ENCODE measurements around the gene GNG8.

GNG8 gene

DNA sequence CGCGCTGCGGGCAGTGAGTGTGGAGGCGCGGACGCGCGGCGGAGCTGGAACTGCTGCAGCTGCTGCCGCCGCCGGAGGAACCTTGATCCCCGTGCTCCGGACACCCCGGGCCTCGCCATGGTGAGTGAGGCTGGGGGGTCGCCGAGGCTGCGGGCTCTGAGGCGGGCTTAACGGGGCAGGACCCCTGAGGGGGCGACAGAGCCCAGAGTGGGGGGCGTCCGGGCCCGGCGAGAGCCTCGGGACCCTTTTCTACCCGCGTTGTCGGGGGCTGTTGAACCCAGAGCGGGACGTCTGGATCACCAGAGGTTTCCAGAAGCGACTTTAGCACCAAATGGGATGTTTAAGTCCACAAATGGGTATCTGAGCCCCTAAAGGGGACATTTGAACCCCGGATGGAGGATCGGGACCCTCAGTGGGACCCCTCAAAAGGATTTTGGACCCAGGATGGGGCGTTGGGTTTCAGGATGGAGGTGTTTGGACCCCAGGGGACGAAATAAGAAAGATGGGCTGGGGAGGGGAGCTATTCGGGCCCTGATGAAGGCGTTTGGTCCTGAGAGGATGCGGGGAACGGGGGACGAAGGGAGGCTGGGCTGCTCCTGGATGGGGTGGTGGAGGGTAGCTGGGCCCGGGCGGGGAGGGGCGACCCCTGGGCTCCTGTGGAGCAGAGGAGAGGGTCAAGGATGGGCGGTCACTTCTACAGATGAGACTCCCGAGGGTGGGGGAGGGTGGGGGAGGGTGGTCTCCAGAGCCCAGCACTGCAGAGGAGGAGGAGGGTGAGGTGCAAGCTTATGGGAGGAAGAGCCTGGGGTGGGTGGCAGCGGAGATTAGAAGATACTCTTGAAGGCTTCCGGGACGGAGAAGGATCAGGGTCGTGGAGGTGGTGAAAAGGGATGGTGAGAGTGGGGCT, 34.4 kb downstream of the GNG8 start, which contains the start of gene CALM3:
CALM3 (plus strand) TSS at position 13 of the 907 bp plus-strand sequence; CDS start at position 118, 105 bp downstream.
- DNase-seq: no peak

DNA sequence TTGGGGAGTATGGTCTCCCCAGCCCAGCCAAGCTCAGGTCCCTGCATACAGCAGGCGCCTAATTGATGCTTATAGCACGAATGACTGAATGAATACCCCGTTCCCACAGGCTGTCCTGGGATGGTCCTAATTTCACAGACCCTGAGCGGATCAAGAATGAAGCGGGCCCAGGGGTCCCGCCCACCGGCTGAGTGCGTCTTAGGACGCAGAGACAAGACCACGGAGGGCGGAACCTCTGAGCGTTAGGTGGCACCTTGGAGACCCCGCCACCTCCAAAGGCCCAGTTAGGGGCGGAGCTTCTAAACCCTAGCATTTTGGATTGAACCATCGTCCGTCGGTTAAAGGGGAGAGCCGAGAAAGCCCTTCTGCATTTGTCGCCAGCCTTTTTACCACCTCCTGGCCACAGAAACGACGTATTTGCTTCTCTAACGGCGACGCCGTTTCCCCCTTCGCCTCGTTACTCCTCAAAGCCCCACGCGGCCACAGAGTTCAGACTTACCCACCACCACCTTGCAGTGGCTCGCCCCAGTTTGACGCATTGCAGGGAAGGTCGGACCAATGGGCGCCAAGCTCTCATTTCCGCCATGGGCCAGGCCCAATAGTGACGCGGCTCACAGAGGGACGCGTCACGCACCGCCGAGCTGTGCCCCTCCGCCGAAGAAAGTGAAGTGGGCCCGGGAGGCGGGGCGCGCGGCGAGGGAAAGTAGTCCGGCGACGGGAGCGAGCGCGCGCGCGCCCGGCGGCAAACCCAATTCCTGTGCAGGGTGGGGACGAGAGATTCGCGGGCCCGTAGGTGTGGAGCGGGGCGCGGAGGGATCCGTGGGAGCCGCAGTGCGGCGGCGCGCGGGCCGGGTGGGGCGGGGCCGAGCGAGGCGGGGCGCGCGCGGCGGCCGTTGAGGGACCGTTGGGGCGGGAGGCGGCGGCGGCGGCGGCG, 35.4 kb downstream of the GNG8 start:
- DNase-seq: peak; percentile 89

- DNase-seq: no peak
These were observed 36.2 kb downstream of the GNG8 start for GRCh38 chr19:46599716-46600373.

DNA sequence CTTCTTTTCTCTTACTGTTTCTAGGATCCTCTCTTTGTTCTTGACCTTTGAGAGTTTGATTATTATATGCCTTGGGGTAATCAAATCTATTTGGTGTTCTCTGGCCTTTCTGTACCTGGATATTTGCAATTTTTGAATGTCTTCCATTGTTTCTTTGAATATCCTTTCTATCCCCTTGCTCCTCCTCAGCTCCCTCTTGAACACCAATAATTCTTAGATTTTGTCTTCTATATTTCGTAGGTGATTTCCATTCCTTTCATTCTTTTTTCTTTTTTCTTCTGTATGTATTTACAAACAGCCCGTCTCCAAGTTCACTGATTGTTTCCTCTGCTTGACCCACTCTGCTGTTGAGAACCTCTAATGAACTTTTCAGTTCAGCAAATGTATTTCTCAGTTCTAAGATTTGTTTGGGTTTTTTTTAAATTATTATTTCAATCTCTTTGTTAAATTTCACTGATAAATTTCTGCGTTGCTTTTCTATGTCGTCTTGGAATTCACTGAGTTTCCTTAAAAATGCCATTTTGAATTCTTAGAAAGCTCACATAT, 37.6 kb downstream of the GNG8 start:
- no peak for DNase-seq

DNA sequence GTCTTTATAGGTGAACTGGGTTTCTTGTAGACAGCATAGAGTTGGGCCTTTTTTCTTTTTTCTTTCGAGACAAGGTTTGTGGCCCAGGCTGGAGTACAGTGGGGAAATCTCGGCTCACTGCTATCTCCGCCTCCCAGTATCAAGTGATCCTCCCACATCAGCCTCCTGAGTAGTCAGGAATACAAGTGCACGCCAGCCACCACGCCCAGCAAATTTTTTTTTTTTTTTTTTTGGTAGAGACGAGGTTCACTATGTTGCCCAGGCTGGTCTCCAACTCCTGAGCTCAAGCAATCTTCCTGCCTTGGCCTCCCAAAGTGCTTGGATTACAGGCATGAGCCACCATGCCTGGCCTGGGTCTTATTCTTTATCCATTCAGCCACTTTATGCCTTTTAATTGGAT, 40.0 kb downstream of the GNG8 start:
- DNase-seq: no peak

DNA sequence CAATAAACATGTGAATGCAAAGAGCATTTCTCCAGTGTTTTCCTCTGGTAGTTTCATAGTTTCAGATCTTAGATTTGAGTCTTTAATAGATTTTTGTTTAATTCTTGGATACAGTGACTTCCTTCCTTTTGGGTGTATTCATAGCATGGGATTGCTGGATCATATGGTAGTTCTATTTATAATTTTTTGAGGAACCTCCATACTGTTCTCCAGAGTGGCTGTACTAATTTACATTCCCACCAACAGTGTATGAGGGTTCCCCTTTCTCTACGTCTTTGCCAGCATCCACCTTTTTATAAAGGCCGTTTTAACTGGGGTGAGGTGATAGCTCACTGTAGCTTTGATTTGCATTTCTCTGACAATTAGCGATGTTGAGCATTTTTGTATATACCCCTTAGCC, 44.1 kb downstream of the GNG8 start:
- DNase-seq: no peak

- DNase-seq: no peak
These were observed 44.7 kb downstream of the GNG8 start for GRCh38 chr19:46591254-46591653.

DNA sequence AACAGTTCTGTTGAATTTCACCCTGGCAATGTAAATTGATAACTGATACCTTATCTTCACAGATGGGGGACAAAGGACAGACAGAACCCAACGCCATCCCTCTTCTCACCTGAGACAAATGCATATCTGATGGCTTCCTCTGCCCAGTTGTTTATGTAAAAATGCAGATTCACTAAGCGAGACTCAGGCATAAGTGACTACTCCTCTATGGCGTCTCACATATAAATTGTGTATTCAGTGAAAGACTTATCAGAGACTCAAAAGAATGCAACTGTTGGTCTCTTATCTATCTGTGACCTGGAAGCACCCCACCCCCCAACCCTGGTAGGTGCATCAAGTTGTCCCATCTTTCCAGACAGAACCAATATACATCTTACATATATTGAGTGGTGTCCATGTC, 48.1 kb downstream of the GNG8 start:
- DNase-seq: no peak

DNA sequence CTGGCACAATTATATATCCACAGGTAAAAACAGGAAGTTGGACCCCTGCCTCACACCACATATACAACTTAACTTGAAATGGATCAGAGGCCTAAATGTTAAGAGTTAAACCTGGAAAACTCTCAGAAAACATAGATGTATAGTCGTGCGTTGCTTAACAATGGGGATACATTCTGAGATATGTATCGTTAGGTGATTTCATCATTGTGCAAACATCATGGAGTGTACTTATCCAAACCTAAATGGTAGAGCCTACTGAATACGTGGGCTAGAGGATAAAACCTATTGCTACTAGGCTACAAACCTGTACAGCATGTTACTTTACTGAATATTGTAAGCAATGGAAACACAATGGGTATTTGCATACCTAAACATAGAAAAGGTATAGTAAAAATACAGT, 49.7 kb downstream of the GNG8 start:
- no peak for DNase-seq

DNA sequence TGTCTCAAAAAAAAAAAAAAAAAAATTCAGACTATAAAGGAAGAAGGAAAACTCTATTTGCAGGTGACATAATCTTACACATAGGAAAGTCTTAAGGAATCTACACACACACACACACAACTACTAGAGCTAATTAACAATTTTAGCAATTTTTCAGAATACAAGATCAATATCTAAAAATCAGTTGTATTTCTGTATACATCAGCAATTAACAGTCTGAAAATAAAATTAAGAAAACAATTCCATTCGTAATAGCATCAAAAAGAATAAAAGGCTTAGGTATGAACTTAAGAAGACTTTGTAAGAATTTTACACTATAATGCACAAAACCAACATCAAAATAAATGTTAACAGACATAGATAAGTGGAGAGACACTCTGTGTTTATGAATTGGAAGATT, 50.5 kb downstream of the GNG8 start:
- DNase-seq: no peak
